PC-9 (cell line): Measurements from ENCODE around the gene ATG4B. TPM values are rescaled to one million over a fixed set of nuclear protein-coding genes. Genes with fewer than 3 reads are reported as not detected.

ENCODE experiments used
- BruUV-seq: library from RNA; stranded (reverse); fragments of 400-500 nt; replicated peaks from 2 replicates; lab custom pipeline; 2021; lab: Mats Ljungman, UMichigan
- CTCF ChIA-PET: fragments of 300-600 bp; sonication (Branson Sonifier 250); formaldehyde crosslinking; loops from one replicate; lab custom pipeline; 2022; ENCODE audit warnings: antibody characterized with exemption; lab: Charles Lee
- POLR2A ChIA-PET: fragments of 300-600 bp; sonication (Branson Sonifier 250); formaldehyde crosslinking; loops from one replicate; lab custom pipeline; 2022; ENCODE audit warnings: antibody characterized with exemption; ENCODE audit not compliant: unreplicated experiment; lab: Charles Lee
- DNase-seq, 2 experiments: peaks; one replicate each; pipeline versions ENCODE4 v3.0.0 to v3.0.0-alpha.2; 2015 to 2022; ENCODE audit warnings: mixed read lengths in 1 of 2
- H2AFZ ChIP-seq: fragments of 200-600 bp; sonication (generic); 2 replicates; pipeline ENCODE4 v1.8.1; 2017; ENCODE audit warnings: antibody characterized with exemption
- H3F3A ChIP-seq: fragments of 200-600 bp; sonication (generic); 2 replicates; pipeline ENCODE4 v1.8.1; 2017; ENCODE audit warnings: antibody characterized with exemption, mild to moderate bottlenecking, low read depth; ENCODE audit not compliant: insufficient read depth
- H3K27ac ChIP-seq: fragments of 200-600 bp; sonication (generic); 2 replicates; pipeline ENCODE4 v1.6.1; 2016; ENCODE audit warnings: mixed run types
- H3K27me3 ChIP-seq: fragments of 200-600 bp; sonication (generic); 2 replicates; pipeline ENCODE4 v1.6.1; 2016; ENCODE audit warnings: low read depth, mixed run types; ENCODE audit not compliant: insufficient read depth
- H3K36me3 ChIP-seq: fragments of 200-600 bp; sonication (generic); 2 replicates; pipeline ENCODE4 v1.6.1; 2016; ENCODE audit warnings: low read depth, mixed run types
- H3K4me1 ChIP-seq: fragments of 200-600 bp; sonication (generic); replicated peaks from 2 replicates; pipeline ENCODE4 v1.6.1; 2016; ENCODE audit warnings: mixed run types; ENCODE audit not compliant: insufficient read depth
- H3K4me2 ChIP-seq: fragments of 200-600 bp; sonication (generic); 2 replicates; pipeline ENCODE4 v1.6.1; 2017; ENCODE audit warnings: mixed run types
- H3K4me3 ChIP-seq: fragments of 200-600 bp; sonication (generic); 2 replicates; pipeline ENCODE4 v1.6.1; 2016; ENCODE audit warnings: mixed run types
- H3K79me2 ChIP-seq: fragments of 200-600 bp; sonication (generic); 2 replicates; pipeline ENCODE4 v1.6.1; 2017; ENCODE audit warnings: low read depth, mixed run types
- H3K9me2 ChIP-seq: fragments of 200-600 bp; sonication (generic); 2 replicates; pipeline ENCODE4 v1.8.1; 2017; ENCODE audit warnings: mild to moderate bottlenecking; ENCODE audit not compliant: insufficient read depth
- H3K9me3 ChIP-seq: fragments of 200-600 bp; sonication (generic); 2 replicates; pipeline ENCODE4 v1.8.1; 2016; ENCODE audit warnings: low read depth; ENCODE audit not compliant: insufficient read depth
- H4K20me1 ChIP-seq: fragments of 200-600 bp; sonication (generic); 2 replicates; pipeline ENCODE4 v1.8.1; 2017; ENCODE audit not compliant: insufficient read depth
- CTCF ChIP-seq: fragments of 200-600 bp; sonication (generic); conservative IDR thresholded peaks from 2 replicates; pipeline ENCODE4 v1.6.1; 2017; ENCODE audit warnings: mixed run types, antibody characterized with exemption, mild to moderate bottlenecking, moderate library complexity
- EZH2 ChIP-seq: fragments of 200-600 bp; sonication (generic); IDR thresholded peaks from 2 replicates; pipeline ENCODE4 v1.8.0; 2017; ENCODE audit warnings: antibody characterized with exemption, low read depth
- intact Hi-C: fragments of 100-400 bp; cut with micrococcal nuclease; formaldehyde crosslinking; loops from one replicate; pipeline ENCODE4 v1.10.0; 2022; ENCODE audit not compliant: unreplicated experiment
- total RNA-seq: library from RNA; stranded (reverse); gene quantifications from 2 replicates; pipeline ENCODE4 v1.2.3, GENCODE V29; 2021

Gene ATG4B
- total RNA-seq, 1 experiment from 2014 or later: 162 TPM

- H3F3A ChIP-seq: peaks cover 2% of the 10 kb centered on the region
- H3K27me3 ChIP-seq: no peaks in the 10 kb centered on the region
- peaks cover 59% of the 10 kb centered on the region for H3K79me2 ChIP-seq
- no peak overlapping the region for H3K4me3 ChIP-seq
- H3K4me1 ChIP-seq: no peaks in the 10 kb centered on the region
- CTCF ChIA-PET: no interaction called here
- H3K9me2 ChIP-seq: no peaks in the 10 kb centered on the region
- POLR2A ChIA-PET: no interaction called here
- H3K4me2 ChIP-seq: no peak overlapping the region
- no peak overlapping the region for H3K27ac ChIP-seq
- no peak for DNase-seq
- 0 out of 2 replicates have a peak, but pooled peaks cover 4% of the 10 kb centered on the region for H3K36me3 ChIP-seq
- no peaks in the 10 kb centered on the region for H3K9me3 ChIP-seq
- intact Hi-C loops: no loop called here
- peaks cover 57% of the 10 kb centered on the region for H4K20me1 ChIP-seq
- BruUV-seq: no TSS peak
- H2AFZ ChIP-seq: no peak overlapping the region
- TF ChIP-seq CTCF (no peak), EZH2 (no peak)
These were observed 21.9 kb upstream of the ATG4B start for GRCh38 chr2:241615522-241616052.

GRCh38 chr2:241616168-241617125, 21.0 kb upstream of the ATG4B start:
- no peak for TF ChIP-seq EZH2
- no peak for TF ChIP-seq CTCF
- Histone ChIP-seq H3K27me3 (no peaks in the 10 kb centered on the region), H3K4me1 (no peaks in the 10 kb centered on the region), H3F3A (peaks cover 10% of the 10 kb centered on the region), H2AFZ (no peak overlapping the region), H3K4me2 (no peak overlapping the region), H3K9me3 (no peaks in the 10 kb centered on the region), H3K9me2 (no peaks in the 10 kb centered on the region), H3K36me3 (0 out of 2 replicates have a peak, but pooled peaks cover 7% of the 10 kb centered on the region), H3K27ac (no peak overlapping the region), H3K4me3 (no peak overlapping the region), H3K79me2 (peaks cover 55% of the 10 kb centered on the region), H4K20me1 (peaks cover 53% of the 10 kb centered on the region)
- BruUV-seq: no TSS peak
- DNase-seq: no peak
- intact Hi-C loops: no loop called here
- ChIA-PET CTCF (no interaction called here), POLR2A (no interaction called here)

GRCh38 chr2:241617431-241618154, 19.9 kb upstream of the ATG4B start:
- no TSS peak for BruUV-seq
- intact Hi-C loops: no loop called here
- no peak for DNase-seq
- no peak for TF ChIP-seq CTCF
- no peak for TF ChIP-seq EZH2
- Histone ChIP-seq H3K79me2 (peaks cover 46% of the 10 kb centered on the region), H2AFZ (no peak overlapping the region), H3F3A (peaks cover 18% of the 10 kb centered on the region), H3K9me2 (no peaks in the 10 kb centered on the region), H3K4me2 (no peak overlapping the region), H4K20me1 (peaks cover 42% of the 10 kb centered on the region; the same call in 1 of the 2 replicates), H3K36me3 (0 out of 2 replicates have a peak, but pooled peaks cover 7% of the 10 kb centered on the region), H3K9me3 (no peaks in the 10 kb centered on the region), H3K4me1 (no peaks in the 10 kb centered on the region), H3K27ac (no peak overlapping the region), H3K4me3 (no peak overlapping the region), H3K27me3 (no peaks in the 10 kb centered on the region)
- CTCF ChIA-PET: no interaction called here
- POLR2A ChIA-PET: no interaction called here
